Measurements from ENCODE around the gene PPM1H. TPM values are rescaled to one million over a fixed set of nuclear protein-coding genes. Genes with fewer than 3 reads are reported as not detected.
"Not testable (repeated sequence)": the region's sequence is repeated elsewhere in the genome, so short reads cannot be mapped to it uniquely, and the experiment has no call there.

Gene PPM1H
- total RNA-seq, 2 experiments from 2014 or later: 0.13 to 0.17 TPM

DNA sequence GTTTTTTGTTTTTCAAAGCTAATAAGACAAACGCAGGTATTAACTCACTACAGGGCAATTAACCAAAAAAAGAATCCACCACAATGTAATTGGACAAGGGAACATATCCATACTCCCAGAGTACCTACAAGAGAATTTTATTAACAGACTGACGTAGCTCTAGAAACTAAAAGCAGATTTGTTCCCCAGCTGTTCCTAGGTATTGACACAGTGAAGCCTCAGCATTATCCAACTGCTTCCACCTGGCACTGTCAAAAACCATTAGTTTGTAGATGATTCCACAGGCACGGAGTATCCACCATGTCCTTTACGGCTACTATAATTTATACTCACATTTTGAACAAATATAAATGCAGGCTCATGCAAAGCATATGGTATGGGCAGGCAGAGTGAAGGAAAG lies 22.3 kb downstream of the PPM1H start:
- ChIA-PET CTCF (no interaction called here), POLR2A (no interaction called here)

DNA sequence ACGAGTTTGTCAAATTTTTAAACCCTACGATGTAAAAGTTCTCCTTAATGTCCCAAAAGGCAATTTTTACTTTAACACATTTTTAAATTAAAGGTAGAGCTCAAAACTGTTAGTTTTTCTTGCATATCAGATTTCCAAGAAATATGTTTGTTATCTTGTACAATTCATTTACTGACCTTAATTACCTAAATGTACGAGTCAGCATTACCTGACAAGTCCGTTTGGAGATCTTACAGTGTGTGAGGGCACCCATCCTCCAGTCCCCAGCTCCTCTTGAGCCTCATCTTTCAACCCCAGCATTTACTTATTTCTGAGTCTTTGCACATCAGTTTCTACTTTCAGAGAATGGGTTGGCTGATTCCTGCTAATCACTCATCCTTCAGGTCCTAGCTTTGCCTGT lies 23.7 kb downstream of the PPM1H start:
- ChIA-PET POLR2A (no interaction called here), CTCF (no interaction called here)

DNA sequence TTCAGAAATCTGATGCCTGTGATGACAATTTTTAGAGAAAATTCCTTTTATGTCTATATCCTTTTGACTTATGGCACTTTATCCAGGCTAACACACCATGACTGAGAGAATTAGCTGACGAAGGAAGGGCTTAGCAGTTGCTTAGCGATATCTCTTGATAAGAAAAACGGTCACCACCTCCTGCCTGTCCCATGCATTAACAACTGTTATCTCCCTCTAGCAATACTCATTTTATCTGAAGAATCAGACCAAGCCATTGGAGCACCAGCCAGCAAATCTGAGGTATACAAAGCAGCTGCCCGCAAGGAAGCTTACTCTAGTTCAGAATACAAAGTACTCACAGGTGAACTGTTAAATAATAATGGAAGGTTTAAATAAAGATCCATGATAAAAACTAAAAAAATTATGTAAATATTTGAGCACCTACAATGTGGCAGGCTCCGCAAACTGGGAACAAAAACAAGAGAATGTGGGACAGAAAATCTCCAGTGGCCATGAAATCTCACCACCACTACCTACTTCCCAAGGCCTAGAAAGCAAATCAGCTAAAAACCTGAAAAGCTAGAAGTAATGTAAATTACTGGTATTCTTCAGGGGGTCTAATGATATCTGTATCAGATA lies 24.3 kb downstream of the PPM1H start:
- POLR2A ChIA-PET: no interaction called here
- CTCF ChIA-PET: no interaction called here

DNA sequence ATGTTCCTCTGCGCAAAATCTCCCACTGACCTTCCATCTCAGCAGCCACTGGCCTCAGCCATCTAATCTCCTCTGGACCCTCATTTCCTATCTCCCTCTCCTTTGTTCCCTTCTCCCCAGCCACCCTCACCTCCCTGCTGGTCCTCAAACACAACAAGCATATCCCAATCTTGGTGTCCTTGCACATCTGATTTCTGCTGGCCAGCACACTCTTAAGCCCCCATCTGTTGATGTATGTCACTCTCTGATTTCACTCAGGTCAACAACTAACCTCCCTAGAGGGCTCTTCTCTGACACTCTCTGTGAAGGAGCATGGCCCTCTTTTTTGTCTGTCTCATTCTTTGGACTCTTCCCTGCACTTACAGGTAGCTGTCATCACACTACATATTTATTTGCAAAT lies 25.6 kb downstream of the PPM1H start:
- CTCF ChIA-PET: no interaction called here
- POLR2A ChIA-PET: no interaction called here

DNA sequence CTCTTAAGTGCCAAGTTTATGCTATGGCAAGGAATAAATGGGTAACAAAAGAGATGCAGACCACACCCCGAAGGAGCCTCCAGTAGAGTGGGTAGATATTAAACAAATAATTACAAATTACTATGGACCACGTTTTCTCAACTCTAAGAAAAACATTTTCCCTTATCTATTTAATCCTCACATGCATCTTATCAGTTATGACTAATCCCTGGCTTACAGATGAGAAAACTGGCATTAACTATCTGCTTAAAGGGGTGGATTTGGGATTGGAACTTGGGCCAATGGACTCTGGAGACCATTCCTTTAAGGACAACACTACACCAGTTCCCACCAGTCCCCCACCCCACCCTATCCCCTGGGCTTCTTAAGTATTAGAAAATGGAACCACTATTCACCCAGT lies 26.3 kb downstream of the PPM1H start:
- POLR2A ChIA-PET: no interaction called here
- CTCF ChIA-PET: no interaction called here

DNA sequence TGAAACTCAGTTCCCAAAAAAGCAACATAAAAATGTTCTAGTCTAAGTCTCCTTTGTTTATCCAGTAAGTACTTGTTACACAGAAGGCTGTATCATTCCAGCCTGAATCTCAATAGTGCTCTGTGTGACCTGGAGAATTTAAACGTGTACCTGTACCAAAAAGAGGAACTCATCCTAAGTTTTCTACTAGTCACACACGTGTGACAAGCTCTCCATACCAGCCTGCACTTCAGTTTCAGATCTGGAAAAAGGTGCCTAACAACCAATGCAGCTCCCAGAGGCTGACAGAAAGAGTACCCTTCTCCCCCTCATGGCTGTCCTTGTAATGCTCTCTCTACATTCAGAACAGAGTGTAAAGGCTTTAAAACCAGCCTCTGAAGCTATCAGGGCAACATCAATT lies 27.4 kb downstream of the PPM1H start:
- CTCF ChIA-PET: no interaction called here
- POLR2A ChIA-PET: no interaction called here

DNA sequence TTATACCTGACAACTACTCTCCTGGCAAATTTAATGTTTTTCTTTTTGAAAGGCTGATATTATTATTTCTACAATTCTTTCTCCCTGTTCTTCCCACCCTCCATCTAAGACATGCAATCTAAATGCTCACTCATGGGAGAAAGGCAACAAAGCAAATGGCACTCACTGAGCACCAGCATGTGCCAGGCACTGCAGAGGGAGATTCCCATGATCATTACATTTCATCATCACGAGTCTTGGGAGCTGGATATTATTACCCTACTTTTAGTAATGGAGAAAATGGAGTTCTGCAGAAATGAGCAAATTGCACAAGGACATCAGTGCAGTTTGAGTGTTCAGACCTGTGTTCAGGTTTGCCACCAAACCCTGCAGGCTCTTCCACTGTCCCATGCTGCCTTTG lies 27.9 kb downstream of the PPM1H start:
- POLR2A ChIA-PET: no interaction called here
- CTCF ChIA-PET: no interaction called here

DNA sequence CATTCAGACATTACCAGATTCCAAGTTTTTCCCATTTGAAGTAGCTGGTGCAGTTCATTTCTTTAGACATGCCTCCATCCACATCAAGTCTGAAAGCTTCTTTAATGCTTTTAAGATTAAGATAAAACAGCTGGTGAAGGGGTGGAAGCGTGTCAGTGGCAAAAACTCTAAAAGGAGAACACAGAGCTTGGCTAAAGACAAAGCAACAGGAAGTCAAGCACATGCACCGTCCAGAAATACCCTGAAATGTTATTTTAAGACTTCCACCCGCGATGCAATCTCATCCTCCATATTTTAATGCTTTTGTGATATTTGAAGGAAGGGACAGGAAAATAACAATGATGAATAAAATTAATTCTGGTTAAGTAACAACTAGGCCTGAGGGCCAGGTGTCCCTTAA lies 31.8 kb downstream of the PPM1H start:
- POLR2A ChIA-PET: no interaction called here
- CTCF ChIA-PET: no interaction called here

DNA sequence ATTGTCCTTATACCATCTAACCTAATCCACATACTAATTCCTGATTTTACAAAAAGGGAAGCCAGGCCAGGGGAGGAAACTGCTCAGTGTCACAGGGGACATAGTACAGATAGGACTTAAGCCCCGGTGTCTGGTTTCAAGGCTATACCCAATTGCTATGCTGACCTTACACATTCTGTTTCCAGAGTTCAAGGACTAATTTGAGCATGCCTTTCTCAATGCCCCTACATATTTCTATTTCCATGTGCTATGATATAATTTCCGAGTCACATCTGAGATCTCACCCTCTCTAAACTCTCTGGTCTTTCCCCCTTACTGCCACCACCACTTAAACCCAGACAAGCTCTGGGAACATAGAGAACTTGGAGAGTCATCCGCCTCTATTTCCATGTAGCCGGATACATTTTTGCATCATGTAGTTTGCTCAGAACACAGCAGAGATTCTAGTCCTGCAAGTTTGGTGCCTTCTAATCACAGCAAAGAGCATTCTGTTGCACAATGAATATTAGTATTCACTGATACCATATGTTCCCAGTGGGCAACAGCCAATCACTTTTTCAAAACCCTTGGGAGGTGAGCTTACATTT lies 34.2 kb downstream of the PPM1H start:
- POLR2A ChIA-PET: no interaction called here
- CTCF ChIA-PET: no interaction called here

DNA sequence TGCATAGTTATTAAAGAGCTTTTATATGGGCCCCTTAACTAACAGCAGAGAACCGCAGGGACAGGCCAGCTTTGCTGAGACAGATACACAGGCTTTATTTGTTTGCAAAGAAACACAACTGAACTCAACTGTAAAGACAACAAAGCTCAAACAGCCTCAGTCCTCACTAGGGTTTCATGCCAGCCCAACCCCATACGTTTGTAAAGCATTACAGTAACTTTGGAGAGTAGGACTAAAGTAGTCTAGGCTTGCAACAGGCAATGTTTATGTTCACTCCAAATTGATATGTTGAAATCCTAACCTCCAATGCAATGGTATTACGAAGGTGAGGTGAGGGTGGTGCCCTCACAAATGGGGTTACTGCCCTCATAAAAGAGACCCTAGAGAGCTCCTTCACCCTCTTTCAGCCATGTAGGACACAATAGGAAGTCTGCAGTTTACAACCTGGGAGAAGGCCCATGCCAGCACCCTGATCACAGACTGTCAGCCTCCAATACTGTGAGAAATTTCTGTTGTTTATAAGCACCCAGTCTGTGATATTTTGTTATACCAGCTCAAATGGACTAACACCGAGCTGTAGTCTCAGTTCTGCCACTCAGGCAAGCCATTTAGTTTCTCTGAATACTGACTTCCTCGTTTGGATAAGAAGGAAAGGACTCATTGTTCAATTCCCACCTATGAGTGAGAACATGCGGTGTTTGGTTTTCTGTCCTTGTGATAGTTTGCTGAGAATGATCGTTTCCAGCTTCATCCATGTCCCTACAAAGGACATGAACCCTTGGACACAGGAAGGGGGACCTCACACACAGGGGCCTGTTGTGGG lies 35.2 kb downstream of the PPM1H start:
- ChIA-PET POLR2A (no interaction called here), CTCF (no interaction called here)

DNA sequence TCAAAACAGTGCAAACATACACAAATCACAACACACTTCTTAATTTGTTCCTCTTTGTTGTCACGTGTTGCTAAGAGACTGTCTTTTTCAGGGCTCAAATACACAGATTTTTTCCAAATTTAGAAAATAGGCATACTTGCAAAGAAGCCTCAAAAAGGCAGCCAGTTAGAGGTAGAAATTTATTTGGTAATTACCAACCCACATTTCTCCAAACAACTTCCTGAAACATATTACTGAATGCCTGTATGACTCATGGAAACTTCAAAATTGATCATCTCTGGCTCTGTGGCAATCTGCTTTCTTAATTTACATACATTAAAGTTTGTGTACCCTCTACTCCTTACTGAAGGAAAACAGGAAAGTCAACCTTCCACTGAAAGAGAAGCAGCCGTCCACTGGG lies 36.4 kb downstream of the PPM1H start:
- POLR2A ChIA-PET: no interaction called here

DNA sequence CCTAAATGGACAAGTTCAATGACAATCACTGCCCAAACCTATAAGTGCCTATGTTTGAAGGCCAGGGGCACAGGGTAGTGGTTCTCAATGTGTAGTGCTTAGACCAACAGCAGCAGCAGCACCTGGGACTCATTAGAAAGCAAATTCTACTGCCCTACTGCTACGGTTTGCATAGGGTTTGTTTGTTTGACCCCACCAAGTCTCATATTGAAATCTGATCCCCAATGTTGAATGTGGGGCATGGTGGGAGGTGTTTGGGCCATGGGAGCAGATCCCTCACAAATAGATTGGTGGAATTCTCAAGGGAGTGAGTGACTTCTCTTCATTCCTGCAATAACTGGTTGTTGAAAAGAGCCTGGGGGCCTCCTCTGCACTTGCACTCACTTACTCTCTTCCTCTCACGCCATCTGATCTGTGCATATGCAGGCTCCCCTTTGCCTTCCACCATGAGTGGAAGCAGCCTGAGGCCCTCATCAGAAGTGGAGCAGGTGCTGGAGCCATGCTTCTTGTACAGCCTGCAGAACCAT lies 39.5 kb downstream of the PPM1H start:
- CTCF ChIA-PET: no interaction called here
- POLR2A ChIA-PET: no interaction called here

More for the DNA sequence above, 36.4 kb downstream of the PPM1H start:
- CTCF ChIA-PET: no interaction called here

DNA sequence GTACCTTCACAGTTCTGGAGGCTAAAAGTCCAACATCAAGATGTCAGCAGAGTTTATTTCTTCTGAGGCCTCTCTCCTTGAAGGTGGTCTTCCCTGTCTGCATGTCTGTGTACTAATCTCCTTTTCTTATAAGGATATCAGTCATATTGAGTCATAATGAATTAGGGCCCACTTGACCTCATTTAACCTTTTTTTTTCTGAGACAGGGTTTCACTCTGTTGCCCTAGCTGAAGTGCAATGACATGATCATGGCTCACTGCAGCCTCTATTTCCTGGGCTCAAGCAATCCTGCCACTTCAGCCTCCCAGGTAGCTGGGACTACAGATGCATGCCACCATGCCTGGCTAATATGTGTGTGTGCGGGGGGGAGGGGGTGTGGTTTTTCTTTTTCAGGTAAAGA lies 41.7 kb downstream of the PPM1H start:
- CTCF ChIA-PET: no interaction called here
- POLR2A ChIA-PET: no interaction called here

DNA sequence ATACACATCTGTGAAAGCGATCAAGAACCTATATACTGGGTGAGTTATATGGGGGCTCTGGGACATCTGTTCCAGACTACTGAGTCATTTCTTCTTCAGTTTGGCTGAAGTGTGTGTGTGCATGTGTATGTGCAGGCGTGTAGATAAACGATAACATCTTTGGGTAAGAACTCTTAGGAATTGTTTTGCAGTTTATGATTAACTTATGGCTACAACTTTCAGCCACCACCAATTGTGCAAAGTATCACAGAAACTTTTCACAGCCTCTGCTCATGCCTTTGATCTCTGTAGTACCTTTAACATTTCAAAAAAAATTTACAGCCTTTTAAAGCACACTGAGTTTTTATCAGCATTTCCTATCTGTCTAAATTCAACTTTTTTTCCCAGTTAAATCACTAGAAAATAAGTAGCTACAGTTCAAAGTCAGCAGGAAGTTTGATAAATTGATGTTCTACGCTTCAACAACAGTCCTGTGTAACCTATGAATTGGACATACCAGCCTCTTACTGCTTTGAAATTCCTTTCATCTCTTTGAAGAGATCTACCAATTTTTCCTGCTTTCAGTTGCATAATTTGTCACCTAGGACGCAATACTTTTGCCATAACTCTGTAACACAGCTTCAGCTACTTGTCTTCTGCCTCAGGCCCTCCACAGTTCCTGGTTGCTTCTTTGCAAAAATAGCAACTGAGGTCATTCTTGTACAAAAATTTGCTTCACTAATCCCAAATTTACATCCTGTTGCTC lies 43.0 kb downstream of the PPM1H start:
- ChIA-PET CTCF (no interaction called here), POLR2A (no interaction called here)

DNA sequence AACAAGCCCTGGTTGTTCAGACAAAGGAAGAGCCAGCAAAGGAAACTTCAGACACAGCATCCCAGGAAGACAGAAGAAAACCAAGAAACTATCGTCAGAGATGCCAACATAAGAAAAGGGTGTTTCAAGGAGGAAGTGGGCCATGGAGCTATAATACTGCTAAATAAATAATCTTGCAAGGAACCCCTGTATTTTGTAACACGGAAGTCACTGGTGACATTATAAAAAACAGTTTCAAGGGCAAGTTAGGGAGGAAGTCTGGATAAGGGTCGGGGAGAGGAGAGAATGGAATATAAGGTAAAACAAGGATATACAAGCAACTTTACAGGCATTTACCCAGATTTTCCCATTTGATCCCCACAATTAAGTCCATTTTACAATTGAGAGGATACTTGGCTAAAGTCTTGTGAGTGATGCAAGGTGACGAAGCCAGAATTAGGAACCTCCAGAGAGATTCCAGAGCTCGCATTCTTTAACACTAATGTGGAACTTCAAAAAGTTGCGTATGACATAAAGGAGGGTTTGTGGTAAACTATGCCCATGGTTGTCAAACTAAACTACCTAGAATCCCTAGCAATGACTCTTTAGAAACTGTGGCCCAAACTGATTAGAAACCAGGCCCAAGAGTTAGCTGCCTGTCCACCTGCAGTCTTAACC lies 46.4 kb downstream of the PPM1H start:
- ChIA-PET CTCF (no interaction called here), POLR2A (no interaction called here)

DNA sequence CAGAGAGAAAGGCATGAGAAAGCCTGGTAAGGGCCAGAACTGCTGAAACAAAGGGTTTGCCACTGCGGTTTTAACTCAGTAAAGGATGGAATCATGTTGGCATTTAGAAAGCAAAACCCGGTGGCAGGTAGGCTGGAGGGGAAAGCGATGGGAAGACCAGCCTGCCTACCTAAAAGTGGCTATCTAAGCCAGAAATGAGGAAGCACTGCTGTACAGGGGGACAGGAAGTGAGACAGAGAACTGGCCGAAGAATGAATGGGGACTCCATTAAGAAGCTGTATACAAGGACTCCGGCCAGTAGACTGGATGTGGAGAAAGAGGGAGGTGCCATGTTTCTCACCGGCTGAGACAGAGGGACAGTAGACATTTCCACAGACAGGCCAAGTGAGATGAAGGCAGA lies 48.2 kb downstream of the PPM1H start:
- POLR2A ChIA-PET: no interaction called here
- CTCF ChIA-PET: no interaction called here

DNA sequence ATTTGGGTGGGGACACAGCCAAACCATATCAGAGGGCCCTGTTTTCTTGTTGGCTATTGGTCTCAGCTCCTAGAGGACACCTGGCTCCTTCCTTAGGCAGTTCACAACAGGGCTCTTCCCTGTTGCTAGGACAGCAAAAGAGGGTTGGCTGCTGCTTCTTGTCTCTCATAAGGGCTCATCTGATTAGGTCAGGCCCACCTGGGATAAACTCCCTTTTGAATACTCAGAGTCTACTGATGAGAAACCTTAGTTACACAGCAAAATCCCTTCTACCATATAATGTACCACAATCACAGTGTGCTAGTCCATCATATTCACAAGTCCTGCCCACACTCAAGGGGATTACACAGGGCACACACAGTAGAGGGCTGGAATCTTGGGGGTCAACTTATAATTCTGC lies 49.7 kb downstream of the PPM1H start:
- ChIA-PET POLR2A (no interaction called here), CTCF (no interaction called here)

DNA sequence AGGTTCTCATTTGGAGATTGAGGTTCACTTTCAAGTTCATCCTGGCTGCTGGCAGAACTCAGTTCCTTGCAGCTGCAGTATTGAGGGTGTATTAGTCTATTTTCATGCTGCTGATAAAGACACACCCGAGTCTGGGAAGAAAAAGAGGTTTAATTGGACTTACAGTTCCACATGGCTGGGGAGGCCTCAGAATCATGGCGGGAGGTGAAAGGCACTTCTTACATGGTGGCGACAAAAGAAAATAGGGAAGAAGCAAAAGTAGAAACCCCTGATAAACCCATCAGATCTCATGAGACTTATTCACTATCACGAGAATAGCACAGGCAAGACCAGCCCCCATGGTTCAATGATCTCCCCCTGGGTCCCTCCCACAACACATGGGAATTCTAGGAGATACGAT lies 50.1 kb downstream of the PPM1H start:
- POLR2A ChIA-PET, CTCF ChIA-PET: not testable (repeated sequence)

DNA sequence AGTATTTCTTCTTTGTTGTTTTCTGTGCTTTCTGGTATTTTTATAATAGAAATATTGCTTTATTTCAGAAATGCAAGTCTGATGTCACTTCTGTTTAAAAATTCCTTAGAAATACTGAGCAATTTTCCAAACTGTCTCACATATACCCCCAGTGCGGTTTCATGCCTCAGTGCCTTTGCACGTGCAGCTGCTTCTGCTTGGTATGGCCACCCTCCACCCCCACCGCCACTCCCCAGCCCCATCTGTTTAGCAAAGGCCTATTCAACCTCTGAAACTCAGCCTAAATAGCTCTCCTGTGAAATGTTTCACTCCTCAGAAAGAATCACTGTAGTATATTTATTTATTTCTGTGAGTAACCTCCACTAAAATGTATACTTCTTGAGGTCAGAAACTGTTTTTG lies 52.3 kb downstream of the PPM1H start:
- ChIA-PET POLR2A (no interaction called here), CTCF (no interaction called here)

DNA sequence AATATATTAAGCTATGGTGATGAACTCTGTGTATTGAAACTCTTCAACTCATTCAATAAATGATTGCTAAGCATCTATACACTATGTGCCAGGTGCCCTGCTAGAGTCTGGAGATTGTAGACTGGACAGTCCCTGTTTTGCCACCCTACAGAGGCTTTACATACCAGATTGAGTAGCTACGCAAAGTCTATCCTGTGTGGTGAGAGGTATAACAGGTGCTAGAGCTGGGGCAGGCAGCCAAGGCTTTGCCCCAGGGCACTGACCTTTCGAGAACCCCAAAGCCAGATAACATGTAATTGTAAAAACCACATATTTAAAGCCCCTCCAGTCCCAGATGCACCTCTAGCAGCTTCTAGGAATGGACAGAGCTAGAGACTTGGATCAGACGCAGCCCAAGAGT lies 52.8 kb downstream of the PPM1H start:
- CTCF ChIA-PET: no interaction called here

DNA sequence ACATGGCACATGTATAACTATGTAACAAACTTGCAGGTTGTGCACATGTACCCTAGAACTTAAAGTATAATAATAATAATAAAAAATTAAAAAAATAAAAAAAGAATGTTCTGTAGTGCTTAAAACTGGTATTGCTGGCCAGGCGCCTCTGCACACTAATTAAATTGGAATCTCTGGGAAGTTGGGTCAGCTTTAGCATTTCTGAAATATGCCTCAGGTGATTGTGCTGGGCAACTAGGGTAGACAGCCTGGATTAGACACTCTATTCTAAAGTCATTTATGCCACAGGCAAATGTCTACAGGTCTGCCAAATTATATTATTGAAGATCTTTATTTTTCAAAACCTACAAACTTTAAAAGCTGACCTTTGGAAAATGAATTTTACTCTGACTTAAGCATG lies 55.3 kb downstream of the PPM1H start:
- CTCF ChIA-PET: no interaction called here
- POLR2A ChIA-PET: no interaction called here

More for the DNA sequence above, 52.8 kb downstream of the PPM1H start:
- POLR2A ChIA-PET: no interaction called here
